ENCODE measurements around the gene CD82.

Gene CD82

GRCh38 chr11:44561964-44562734 is 3.3 kb upstream of the CD82 start:
- DNase-seq = no peak

- no peak for DNase-seq
These were observed 2.5 kb upstream of the CD82 start for GRCh38 chr11:44562845-44563460.

- no peak for DNase-seq
These were observed 1.8 kb upstream of the CD82 start for GRCh38 chr11:44563711-44564110.

GRCh38 chr11:44564166-44564565 is 1.3 kb upstream of the CD82 start:
- no peak for DNase-seq

GRCh38 chr11:44564670-44565210 is 723 bp upstream of the CD82 start:
- DNase-seq = no peak

- no peak for DNase-seq
These were observed 788 bp downstream of the CD82 start for GRCh38 chr11:44565953-44566949.

- no peak for DNase-seq
These were observed 1.8 kb downstream of the CD82 start for GRCh38 chr11:44566952-44567875.

- no peak for DNase-seq
These were observed 2.4 kb downstream of the CD82 start for GRCh38 chr11:44567876-44568256.

GRCh38 chr11:44568331-44568657 is 2.8 kb downstream of the CD82 start:
- no peak for DNase-seq

- DNase-seq = peak; percentile 82
These were observed 3.4 kb downstream of the CD82 start for GRCh38 chr11:44568658-44569473.

GRCh38 chr11:44570411-44571155 is 5.1 kb downstream of the CD82 start:
- DNase-seq = no peak

- DNase-seq = no peak
These were observed 6.4 kb downstream of the CD82 start for GRCh38 chr11:44571871-44572270.

- no peak for DNase-seq
These were observed 7.0 kb downstream of the CD82 start for GRCh38 chr11:44572436-44572835.

GRCh38 chr11:44572884-44573283 is 7.4 kb downstream of the CD82 start:
- no peak for DNase-seq

GRCh38 chr11:44573333-44573732 is 7.9 kb downstream of the CD82 start:
- no peak for DNase-seq

GRCh38 chr11:44574610-44575287 is 9.3 kb downstream of the CD82 start:
- DNase-seq = no peak

- DNase-seq = no peak
These were observed 9.8 kb downstream of the CD82 start for GRCh38 chr11:44575288-44575672.

- no peak for DNase-seq
These were observed 10.5 kb downstream of the CD82 start for GRCh38 chr11:44575962-44576361.

- no peak for DNase-seq
These were observed 11.2 kb downstream of the CD82 start for GRCh38 chr11:44576656-44577055.

Measured in activated T-cell treated with anti-CD3 and anti-CD28 coated beads, Interleukin-2, amount 50 U/mL, for 1 hour (primary cell).